GM06990 (cell line): ENCODE results near the gene HIGD1A.
"Not testable (repeated sequence)": the region's sequence is repeated elsewhere in the genome, so short reads cannot be mapped to it uniquely, and the experiment has no call there.

Experiments
- DNase-seq: peaks from one replicate; pipeline ENCODE4 v3.0.0-alpha.2; 2011; ENCODE audit not compliant: insufficient read length; ENCODE audit errors: extremely low read depth
- H3K27me3 ChIP-seq: replicated peaks from 2 replicates; pipeline ENCODE4 v1.6.0; 2011; ENCODE audit warnings: low read length; ENCODE audit not compliant: control insufficient read depth, insufficient read depth
- H3K36me3 ChIP-seq: 2 replicates; pipeline ENCODE4 v1.5.1; 2011; ENCODE audit warnings: low read length; ENCODE audit not compliant: control insufficient read depth, insufficient read depth
- H3K4me3 ChIP-seq: replicated peaks from 2 replicates; pipeline ENCODE4 v1.5.1; 2011; ENCODE audit warnings: low read depth, mild to moderate bottlenecking, control low read depth, low read length
- CTCF ChIP-seq: IDR thresholded peaks from 2 replicates; pipeline ENCODE4 v1.5.1; 2011; ENCODE audit warnings: low read length, control low read depth, mild to moderate bottlenecking, inconsistent platforms; ENCODE audit not compliant: insufficient read depth, poor library complexity, severe bottlenecking

HIGD1A gene

DNA sequence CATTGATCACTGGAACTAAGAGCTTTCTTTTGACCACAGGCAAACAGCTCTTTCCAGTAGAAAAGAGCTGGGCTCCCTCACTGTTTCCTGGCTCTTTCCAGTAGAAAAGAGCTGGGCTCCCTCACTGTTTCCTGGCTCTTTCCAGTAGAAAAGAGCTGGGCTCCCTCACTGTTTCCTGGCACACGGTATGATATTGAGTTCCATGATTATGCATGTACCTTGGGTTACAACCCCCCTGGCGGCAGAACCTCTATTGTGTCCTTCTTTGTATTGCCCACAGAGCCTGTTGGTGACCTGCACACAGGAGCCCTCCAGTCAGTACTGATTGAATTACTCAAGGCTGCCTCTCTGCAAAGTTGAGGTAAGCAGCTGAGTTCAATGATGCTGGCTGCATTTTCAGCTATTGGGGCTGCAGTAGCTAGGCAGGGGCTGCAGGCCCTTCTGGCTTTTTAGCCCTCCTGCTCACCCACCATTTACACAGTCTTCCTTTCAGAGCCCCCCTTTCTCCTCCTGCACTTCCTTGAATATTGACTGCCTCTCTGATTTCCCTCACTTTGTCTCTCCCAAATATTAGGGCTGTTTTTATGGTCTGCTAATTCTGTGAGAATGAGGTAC lies 15.2 kb upstream of the HIGD1A start:
- TF ChIP-seq CTCF = no peak
- Histone ChIP-seq H3K27me3 (no peaks in the 10 kb centered on the region), H3K36me3 (no peaks in the 10 kb centered on the region), H3K4me3 (no peak overlapping the region)
- DNase-seq = no peak

DNA sequence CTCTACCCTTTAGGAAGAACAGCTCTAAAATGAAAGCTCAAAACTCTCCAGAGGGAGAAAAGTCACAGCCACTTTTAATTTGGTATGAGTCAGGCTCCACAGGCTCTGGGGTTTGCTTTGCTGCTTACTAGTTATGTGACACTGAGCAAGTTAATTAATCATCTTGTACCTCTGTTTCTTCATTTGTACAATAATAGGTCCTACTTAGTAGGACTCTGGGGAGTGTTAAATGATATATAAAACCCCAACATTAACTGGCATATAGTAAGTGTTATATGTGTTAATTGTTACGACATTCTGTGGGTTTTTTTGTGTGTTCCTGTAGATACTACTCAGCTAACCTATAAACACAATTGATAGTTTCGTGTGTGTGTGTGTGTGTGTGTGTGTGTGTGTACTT lies 11.5 kb upstream of the HIGD1A start:
- no peaks in the 10 kb centered on the region for H3K36me3 ChIP-seq
- no peak for TF ChIP-seq CTCF
- no peak overlapping the region for H3K4me3 ChIP-seq
- DNase-seq = no peak
- H3K27me3 ChIP-seq = no peaks in the 10 kb centered on the region

DNA sequence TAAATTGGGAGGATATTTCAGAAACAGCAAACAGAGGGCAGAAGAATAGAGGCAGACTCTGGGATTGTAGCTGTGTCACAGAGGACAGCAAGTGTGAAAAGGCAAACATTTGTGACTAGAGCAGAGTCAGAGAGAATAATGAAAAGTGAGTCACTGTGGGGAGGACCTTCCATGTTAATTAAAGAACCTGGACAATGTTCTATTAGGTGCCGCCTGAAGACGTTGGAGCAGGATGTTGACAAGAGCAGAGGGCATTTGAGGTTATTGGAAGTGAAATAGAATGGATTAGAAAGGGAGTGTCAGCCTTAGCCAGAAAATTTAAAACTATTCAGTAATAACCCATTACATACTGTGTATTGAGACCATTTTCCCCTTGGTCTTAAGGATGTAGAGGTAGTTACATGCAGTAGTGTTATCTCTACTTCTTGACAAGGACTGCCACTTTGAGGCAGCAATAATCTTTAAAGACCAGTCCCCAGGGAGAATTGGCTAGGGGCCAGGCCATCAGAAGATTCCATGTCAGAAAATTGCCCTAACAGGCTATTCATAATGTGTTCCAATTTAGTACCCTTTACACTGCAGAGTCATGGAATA lies 10.7 kb upstream of the HIGD1A start:
- Histone ChIP-seq H3K36me3 (no peaks in the 10 kb centered on the region), H3K4me3 (no peak overlapping the region), H3K27me3 (no peaks in the 10 kb centered on the region)
- no peak for DNase-seq
- TF ChIP-seq CTCF = no peak

- no peak for DNase-seq
- no peak overlapping the region for H3K4me3 ChIP-seq
These were observed 10.0 kb upstream of the HIGD1A start for GRCh38 chr3:42814246-42814645.

DNA sequence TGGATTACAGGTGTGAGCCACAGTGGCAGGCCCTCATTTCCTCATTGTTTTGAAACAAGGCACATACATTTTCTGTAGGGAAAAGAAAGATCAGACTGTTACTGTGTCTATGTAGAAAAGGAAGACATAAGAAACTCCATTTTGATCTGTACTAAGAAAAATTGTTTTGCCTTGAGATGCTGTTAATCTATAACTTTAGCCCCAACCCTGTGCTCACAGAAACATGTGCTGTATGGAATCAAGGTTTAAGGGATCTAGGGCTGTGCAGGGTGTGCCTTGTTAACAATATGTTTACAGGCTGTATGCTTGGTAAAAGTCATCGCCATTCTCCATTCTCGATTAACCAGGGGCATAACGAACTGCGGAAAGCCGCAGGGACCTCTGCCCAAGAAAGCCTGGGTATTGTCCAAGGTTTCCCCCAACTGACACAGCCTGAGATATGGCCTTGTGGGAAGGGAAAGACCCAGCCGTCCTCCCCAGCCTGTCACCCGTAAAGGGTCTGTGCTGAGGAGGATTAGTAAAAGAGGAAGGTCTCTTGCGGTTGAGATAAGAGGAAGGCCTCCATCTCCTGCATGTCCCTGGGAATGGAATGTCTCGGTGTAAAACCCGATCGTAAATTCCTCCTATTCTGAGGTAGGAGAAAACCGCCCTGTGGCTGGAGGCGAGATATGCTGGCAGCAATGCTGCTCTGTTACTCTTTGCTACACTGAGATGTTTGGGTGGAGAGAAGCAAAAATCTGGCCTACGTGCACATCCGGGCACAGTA lies 7.0 kb upstream of the HIGD1A start:
- not testable (repeated sequence) for DNase-seq, H3K27me3 ChIP-seq, H3K36me3 ChIP-seq, H3K4me3 ChIP-seq

More at GRCh38 chr3:42814246-42814645, 10.0 kb upstream of the HIGD1A start:
- H3K36me3 ChIP-seq = no peaks in the 10 kb centered on the region
- no peaks in the 10 kb centered on the region for H3K27me3 ChIP-seq
- TF ChIP-seq CTCF = no peak

DNA sequence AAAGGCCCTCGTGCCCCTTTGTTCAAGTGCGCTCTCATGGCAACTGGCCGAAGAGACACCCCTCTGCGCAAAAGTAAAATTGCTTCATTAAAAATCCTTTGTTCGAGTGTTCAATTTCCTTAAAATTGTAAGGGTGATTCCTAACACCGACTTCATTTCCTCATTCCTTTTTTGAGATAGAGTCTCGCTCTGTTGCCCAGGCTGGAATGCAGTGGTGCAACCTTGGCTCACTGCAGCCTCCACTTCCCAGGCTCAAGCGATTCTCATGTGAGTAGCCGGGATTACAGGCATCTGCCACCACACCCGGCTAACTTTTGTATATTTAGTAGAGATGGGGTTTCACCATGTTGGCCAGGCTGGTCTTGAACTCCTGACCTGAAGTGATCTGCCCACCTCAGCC lies 6.4 kb upstream of the HIGD1A start:
- DNase-seq, H3K36me3 ChIP-seq, H3K4me3 ChIP-seq, H3K27me3 ChIP-seq: not testable (repeated sequence)
